ENCODE data around the gene ERG28. TPM values are rescaled to one million over a fixed set of nuclear protein-coding genes. Genes with fewer than 3 reads are reported as not detected.
"Not testable (repeated sequence)": the region's sequence is repeated elsewhere in the genome, so short reads cannot be mapped to it uniquely, and the experiment has no call there.

Gene ERG28
- 6.2 TPM for total RNA-seq
- long read RNA-seq, transcript ERG28-201 (5 exons, 2,633 nt), result major isoform, 38 of 42 reads
- long read RNA-seq, partial matches to known transcripts, result 1 of 42 reads
- long read RNA-seq, other reads (novel, unspliced or antisense), result 3 of 42 reads

GRCh38 chr14:75660630-75661498 is at the start of gene ERG28, which contains the start of gene TTLL5:
ERG28 (minus strand) TSS chr14:75660876; CDS start chr14:75657502, 3,374 bp downstream.
TTLL5 (plus strand) TSS chr14:75661246; CDS start chr14:75663150, 1,904 bp downstream.
- DNase-seq (ENCODE audit: low spot score), result peak; percentile 98

- no peak for DNase-seq (ENCODE audit: low spot score)
Observed at GRCh38 chr14:75709207-75709812, 48.6 kb upstream of the ERG28 start.

DNA sequence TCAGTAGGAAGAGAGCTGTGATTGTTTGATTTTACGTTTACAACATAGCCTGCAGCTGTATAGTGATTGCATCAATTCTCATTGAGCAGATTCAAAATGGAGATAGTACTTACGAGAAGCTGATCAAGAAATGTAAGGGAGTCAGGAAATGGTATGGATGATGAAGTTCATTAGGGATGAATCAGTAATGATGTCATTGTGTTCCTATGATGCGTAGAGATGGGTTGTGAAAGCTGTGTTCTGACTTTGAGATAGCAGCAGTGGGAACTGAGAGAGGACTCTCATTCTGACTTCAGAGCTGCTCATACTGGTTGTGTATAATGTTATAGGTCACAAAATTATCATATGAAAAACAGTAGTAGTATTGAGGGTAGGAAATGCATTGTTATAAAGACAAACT is 44.3 kb upstream of the ERG28 start:
- no peak for DNase-seq (ENCODE audit: low spot score)

- no peak for DNase-seq (ENCODE audit: low spot score)
Observed at GRCh38 chr14:75703467-75703866, 42.8 kb upstream of the ERG28 start.

DNA sequence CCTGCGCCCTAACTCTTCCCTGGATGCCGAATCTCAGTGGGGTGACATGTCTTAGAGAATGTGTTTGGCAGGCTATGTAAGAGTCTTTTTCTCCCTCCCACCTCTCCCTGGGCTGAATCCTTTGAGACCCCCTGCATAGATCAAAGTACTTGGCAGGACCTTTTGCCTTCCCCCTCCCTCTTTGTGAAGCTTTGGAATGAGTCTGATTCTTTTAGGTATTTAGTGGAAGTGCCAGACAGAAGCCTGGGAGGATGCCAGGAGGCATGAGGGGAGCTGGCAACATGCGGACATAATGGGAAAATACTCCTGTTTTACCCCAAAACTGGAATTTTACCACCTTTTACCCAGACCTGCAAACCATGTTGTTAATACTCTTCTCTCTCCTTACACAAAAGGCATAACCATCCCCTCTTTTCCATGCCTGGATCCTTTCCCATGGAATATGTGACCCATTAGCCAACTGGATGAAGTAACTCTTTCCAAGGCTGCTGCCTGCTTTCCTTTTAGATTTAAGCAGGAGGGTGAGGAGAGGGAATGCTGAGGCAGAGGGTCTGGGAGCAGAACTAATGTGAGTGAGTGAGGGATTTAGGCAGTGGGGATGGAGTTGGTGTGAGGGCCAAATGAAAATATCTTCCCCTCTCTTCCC is 42.1 kb upstream of the ERG28 start:
- DNase-seq (ENCODE audit: low spot score), result no peak

DNA sequence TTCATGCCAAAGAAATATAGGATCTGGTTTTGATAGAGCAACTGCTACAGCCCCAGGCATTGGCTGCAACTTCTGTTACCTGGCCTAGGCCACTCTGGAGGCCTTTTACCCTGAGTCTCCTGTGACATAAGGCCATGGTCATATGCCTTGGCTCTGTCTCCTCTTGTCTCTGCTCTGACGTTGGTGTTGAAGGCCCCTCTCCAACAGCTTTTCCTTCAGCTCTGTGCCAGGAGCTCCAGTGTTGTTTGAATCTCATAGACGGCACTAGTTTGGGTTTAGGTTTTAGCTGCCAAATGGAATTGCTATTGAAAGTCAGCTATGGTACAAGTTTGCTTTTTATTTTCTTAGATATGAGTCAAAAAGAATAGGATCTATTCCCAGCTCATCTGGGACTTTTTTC is 41.4 kb upstream of the ERG28 start:
- no peak for DNase-seq (ENCODE audit: low spot score)

DNA sequence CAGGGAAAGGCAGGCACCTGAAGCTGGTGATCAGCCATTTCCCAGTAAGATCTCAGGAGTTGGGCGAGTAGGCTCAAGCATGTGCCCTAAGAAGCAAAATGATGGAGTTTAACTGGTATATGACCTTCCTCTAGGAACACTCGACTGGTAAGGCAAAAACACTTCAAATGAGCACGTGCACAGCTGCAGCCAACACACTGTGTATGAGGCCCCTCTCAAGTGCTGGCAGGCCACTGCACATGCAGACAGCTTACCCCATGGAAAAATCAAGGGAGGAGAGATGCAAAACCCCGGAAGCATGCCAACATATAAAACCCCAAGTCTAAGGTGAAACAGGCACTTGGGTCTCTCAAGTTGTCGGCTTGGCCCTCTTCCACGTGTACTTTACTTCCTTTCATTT is 39.6 kb upstream of the ERG28 start:
- no peak for DNase-seq (ENCODE audit: low spot score)

DNA sequence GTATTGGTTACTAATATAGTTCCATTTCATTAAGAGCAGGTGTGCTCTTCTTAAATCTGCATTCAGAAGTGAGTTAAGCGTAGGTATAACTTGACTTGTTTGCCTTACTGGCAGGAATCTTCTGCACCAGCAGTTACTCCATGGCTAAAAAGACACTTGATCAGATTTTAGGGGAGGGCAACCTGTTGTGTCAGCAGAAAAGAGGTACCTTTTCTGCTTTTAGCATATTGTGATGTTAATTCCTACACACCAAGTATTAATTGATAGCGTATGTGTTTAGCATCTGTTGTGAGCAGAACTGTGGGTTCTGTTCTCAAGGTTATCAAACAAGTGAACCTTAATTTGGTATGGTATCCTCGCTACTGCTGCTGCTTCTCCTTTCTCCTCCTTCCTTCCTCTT is 38.7 kb upstream of the ERG28 start:
- DNase-seq (ENCODE audit: low spot score), result no peak

DNA sequence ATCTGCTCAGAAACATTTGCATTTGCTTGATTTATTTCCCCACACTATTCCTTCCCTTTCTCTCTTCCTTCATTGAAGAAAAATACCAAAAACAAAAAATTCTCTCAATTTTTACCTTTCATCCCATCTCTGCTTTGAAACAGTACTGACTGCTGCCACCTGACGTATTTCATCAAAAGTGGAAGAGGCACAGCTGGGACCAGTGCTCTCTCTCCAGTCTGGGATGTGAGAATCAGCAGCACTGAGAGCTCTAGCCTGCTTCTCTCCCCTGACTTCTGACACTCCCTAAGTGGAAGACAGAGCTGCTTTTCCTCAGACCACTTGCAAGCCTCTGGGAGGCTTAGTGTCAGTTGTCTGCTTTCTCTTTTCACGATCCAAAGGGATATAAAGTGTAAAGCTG is 37.2 kb upstream of the ERG28 start:
- DNase-seq (ENCODE audit: low spot score), result no peak

DNA sequence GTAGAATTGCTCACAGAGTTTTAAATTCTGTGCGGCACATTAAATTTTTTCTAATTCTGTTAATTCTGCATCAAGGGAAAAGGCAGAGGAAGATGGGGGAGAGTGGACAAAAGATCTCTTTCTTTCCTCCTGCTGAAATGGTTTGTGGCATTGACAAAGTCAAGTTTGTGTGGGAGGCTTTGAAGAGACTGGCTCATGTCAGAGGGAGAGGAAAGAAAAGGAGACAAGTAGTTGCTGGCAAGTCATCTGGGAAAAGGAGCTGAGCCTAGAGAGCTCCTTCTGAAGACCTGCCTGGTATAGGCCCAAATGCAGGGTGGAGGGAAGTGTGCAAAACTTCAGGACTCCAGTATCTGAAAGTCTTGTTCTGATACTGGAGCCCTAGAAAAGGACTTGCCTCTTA is 36.7 kb upstream of the ERG28 start:
- DNase-seq (ENCODE audit: low spot score), result no peak

- DNase-seq (ENCODE audit: low spot score), result not testable (repeated sequence)
Observed at GRCh38 chr14:75695025-75695424, 34.3 kb upstream of the ERG28 start.

DNA sequence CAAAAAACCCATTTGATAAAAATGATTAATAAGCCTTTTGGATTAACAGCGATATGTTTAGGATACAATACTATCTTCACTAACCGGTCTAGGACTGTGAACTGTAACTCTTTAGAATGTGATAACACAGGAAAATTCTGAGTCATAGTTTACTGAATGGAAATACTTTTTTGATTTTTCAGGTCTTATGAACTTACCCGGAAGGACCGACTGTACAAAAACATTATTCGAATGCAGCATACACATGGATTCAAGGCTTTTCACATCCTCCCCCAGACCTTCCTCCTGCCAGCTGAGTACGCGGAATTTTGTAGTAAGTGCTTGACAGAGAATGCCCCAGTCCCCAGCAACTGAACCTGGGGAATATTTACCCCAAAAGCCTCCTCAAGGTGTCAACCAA is 29.3 kb upstream of the ERG28 start:
- DNase-seq (ENCODE audit: low spot score), result no peak

DNA sequence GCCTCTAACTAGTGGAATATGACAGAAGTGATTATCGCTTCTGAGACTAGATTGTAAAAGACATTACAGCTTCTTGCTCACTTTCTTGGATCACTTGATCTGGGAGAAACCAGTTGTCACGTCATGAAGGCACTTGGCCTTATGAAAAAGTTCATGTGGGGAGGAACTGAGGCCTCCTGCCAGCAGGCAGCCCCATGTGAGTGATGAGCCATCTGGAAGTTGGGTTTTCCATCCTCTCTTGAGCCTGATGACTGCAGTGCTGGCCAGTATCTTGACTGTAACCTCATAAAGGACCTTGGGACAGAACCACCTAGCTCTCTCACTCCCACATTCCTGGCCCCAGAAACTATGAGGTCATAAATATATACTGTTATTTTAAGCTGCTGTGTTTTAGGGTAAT is 28.3 kb upstream of the ERG28 start:
- no peak for DNase-seq (ENCODE audit: low spot score)

- no peak for DNase-seq (ENCODE audit: low spot score)
Observed at GRCh38 chr14:75685910-75686309, 25.2 kb upstream of the ERG28 start.

GRCh38 chr14:75675265-75675960 is 14.7 kb upstream of the ERG28 start:
- DNase-seq (ENCODE audit: low spot score), result no peak

GRCh38 chr14:75673345-75674035 is 12.8 kb upstream of the ERG28 start:
- DNase-seq (ENCODE audit: low spot score), result no peak

- DNase-seq (ENCODE audit: low spot score), result no peak
Observed at GRCh38 chr14:75672605-75673192, 12.0 kb upstream of the ERG28 start.

DNA sequence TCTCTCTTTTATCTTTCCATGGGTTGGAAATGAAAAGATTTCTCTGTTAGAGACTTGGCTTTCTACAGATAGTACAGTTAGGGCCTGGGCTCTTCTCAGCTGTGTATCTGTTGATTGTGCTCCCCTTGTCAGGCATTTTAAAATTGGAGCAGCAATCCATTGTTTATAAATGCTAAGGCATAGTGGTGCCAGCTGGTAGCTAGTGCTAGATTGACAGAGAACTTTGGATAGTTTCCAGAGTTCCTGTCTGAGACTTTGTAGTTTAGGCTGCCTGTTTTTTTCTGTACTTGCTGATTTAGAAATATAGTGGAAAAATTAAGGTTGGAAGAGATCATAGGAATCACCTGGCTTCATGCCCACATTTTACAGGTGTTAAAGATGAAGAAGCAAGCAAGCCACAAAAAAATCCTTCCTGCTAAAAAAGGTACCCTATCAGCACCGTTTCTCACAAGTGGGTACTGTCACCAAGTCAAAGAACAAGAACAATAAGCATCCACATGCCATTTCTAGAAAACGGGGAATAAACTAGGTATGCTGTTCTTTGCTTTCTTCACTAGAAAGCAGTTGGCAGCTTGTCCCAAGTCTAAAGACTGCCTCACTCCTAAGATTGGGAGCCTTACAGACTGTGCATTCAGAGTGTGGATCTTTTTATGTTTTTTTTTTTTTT is 6.6 kb upstream of the ERG28 start:
- no peak for DNase-seq (ENCODE audit: low spot score)

- no peak for DNase-seq (ENCODE audit: low spot score)
Observed at GRCh38 chr14:75662966-75663365, 2.3 kb upstream of the ERG28 start.

DNA sequence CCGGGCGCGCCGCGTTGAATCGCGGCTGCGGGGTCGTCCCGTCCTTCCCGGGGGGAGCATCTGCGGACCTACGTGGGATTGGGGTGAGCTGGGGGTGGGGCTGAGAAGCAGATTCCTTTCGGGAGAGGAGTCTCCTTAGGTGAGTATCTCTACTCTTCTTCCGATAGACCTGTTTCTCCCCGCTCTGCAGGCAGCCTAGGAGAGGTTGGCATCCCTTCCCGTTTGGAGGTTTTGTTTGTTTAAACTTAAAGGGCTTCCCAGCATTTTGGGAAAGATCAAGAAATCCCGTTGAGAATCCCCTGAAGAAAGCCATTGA is 781 bp upstream of the ERG28 start:
- DNase-seq (ENCODE audit: low spot score), result no peak
